ENCODE data around the gene LRRC25. TPM values are rescaled to one million over a fixed set of nuclear protein-coding genes. Genes with fewer than 3 reads are reported as not detected.

LRRC25 gene
- polyA plus RNA-seq, 1 donor (not counting 4 experiments of a cell fraction or from before 2014, with no cell fraction given) = not detected

DNA sequence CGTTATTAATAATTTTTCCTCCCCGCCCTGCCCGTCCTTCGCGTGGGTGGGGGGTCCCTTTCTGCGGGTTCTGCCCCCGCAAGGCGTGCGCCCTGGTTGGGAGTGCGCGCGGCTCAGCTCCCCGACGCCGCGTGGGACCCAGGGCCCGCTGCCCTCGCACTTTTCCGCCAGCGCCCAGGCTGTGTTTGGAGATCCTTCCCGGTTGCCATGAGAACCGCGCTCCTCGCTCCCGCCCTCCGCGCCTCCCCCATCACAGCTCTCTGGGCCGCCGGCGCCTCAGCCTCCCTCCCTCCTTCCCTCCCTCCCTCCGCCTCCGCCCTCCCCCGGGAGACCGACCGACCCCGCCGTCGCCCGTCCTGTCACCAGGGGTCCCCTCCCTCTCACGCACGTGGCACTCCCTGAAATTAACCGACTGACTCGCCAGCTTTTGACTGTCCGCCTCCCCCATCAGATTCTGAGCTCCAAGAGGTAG, 19.4 kb upstream of the LRRC25 start:
- Histone ChIP-seq H3K79me2 (ENCODE audit: control insufficient read depth, insufficient read depth, low read length) (peaks cover 7% of the 10 kb centered on the region), H3K4me2 (ENCODE audit: control insufficient read depth, extremely low read depth, insufficient read depth, low read depth, low read length) (peak overlapping the region; percentile 90), H3K36me3 (ENCODE audit: control insufficient read depth in 2 of 2, extremely low read depth in 1 of 2, insufficient read depth in 2 of 2, low read length in 2 of 2) (no peaks in the 10 kb centered on the region), H4K20me1 (ENCODE audit: control insufficient read depth, extremely low read depth, insufficient read depth, low read length) (no peaks in the 10 kb centered on the region), H3K9me3 (ENCODE audit: control insufficient read depth, low read depth, low read length) (no peaks in the 10 kb centered on the region), H3K27me3 (ENCODE audit: control insufficient read depth, extremely low read depth, insufficient read depth, low read length) (no peaks in the 10 kb centered on the region), H3K27ac (ENCODE audit: control insufficient read depth, insufficient read depth, low read length) (peak overlapping the region; percentile 52), H2AFZ (ENCODE audit: control insufficient read depth, low read length) (peak overlapping the region; percentile 7), H3K4me1 (ENCODE audit: control insufficient read depth, extremely low read depth, insufficient read depth, low read length) (peaks cover 24% of the 10 kb centered on the region), H3K4me3 (ENCODE audit: control insufficient read depth in 2 of 3, extremely low read depth in 1 of 3, insufficient read depth in 2 of 3, low read depth in 1 of 3, low read length in 3 of 3) (peak overlapping the region; percentile 24 to 64 (median 53)), H3K9ac (ENCODE audit: control insufficient read depth, extremely low read depth, insufficient read depth, low read length) (peak overlapping the region; percentile 70), H3K9me1 (ENCODE audit: control insufficient read depth, extremely low read depth, insufficient read depth, low read length) (no peaks in the 10 kb centered on the region)
- dilution Hi-C loops (cut with MboI; ENCODE audit: extremely low pct_ligation_motif_present, low sequenced_read_pairs) = no loop called here
- no peak for TF ChIP-seq EZH2 (IDR thresholded peaks at IDR 0.05; ENCODE audit: low read length)
- TF ChIP-seq, protein P1, sequence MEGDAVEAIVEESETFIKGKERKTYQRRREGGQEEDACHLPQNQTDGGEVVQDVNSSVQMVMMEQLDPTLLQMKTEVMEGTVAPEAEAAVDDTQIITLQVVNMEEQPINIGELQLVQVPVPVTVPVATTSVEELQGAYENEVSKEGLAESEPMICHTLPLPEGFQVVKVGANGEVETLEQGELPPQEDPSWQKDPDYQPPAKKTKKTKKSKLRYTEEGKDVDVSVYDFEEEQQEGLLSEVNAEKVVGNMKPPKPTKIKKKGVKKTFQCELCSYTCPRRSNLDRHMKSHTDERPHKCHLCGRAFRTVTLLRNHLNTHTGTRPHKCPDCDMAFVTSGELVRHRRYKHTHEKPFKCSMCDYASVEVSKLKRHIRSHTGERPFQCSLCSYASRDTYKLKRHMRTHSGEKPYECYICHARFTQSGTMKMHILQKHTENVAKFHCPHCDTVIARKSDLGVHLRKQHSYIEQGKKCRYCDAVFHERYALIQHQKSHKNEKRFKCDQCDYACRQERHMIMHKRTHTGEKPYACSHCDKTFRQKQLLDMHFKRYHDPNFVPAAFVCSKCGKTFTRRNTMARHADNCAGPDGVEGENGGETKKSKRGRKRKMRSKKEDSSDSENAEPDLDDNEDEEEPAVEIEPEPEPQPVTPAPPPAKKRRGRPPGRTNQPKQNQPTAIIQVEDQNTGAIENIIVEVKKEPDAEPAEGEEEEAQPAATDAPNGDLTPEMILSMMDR (optimal IDR thresholded peaks at IDR 0.05 in 1 of 3, IDR thresholded peaks at IDR 0.05 in 1 of 3, conservative IDR thresholded peaks at IDR 0.05 in 1 of 3; ENCODE audit: extremely low read depth in 1 of 3, insufficient read depth in 2 of 3, low read length in 3 of 3) = no peak
- DNase-seq (ENCODE audit: low read depth, low spot score) (no peak), FAIRE-seq (no peak)

DNA sequence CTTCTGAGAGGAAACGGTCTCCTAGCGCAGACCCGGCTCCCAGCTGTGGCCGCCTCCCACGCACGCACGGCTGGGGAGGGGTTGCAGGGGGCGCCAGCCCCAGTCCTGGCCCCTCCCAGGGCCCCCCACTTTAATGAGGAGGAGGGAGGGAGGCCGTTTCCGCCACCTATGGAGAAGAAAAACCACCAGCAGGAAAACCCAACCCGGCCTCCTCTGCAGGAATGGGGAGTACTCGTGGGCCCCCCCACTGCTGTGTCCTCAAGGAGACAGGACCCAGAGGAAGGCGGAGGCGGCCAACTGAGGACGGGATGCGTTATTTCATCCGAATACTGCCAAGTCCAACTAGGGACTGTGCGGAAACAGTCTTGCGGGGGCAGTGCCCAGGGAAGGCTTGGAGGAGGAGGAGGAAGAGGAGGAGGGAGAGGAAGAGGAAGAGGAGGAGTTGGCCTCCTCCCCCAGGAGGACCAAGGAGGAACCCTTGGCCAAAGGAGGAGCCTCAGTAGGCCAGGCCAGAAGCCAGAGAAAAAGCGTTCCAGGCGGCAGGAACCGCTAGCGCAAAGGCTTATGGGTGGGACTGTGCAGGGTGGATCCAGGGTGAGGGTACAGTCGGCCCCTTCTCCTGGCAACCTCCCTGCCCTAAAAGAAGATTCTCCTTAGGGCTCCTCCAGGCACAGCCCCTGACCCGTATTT, 17.9 kb upstream of the LRRC25 start:
- Histone ChIP-seq H3K9me3 (ENCODE audit: control insufficient read depth, low read depth, low read length) (no peaks in the 10 kb centered on the region), H2AFZ (ENCODE audit: control insufficient read depth, low read length) (peak overlapping the region; percentile 37), H3K4me3 (ENCODE audit: control insufficient read depth in 2 of 3, extremely low read depth in 1 of 3, insufficient read depth in 2 of 3, low read depth in 1 of 3, low read length in 3 of 3) (no peak overlapping the region), H4K20me1 (ENCODE audit: control insufficient read depth, extremely low read depth, insufficient read depth, low read length) (no peaks in the 10 kb centered on the region), H3K9me1 (ENCODE audit: control insufficient read depth, extremely low read depth, insufficient read depth, low read length) (no peaks in the 10 kb centered on the region), H3K4me2 (ENCODE audit: control insufficient read depth, extremely low read depth, insufficient read depth, low read depth, low read length) (peak overlapping the region; percentile 24), H3K27ac (ENCODE audit: control insufficient read depth, insufficient read depth, low read length) (no peak overlapping the region), H3K79me2 (ENCODE audit: control insufficient read depth, insufficient read depth, low read length) (peaks cover 2% of the 10 kb centered on the region), H3K9ac (ENCODE audit: control insufficient read depth, extremely low read depth, insufficient read depth, low read length) (no peak overlapping the region), H3K4me1 (ENCODE audit: control insufficient read depth, extremely low read depth, insufficient read depth, low read length) (peaks cover 24% of the 10 kb centered on the region), H3K27me3 (ENCODE audit: control insufficient read depth, extremely low read depth, insufficient read depth, low read length) (no peaks in the 10 kb centered on the region), H3K36me3 (ENCODE audit: control insufficient read depth in 2 of 2, extremely low read depth in 1 of 2, insufficient read depth in 2 of 2, low read length in 2 of 2) (no peaks in the 10 kb centered on the region)
- FAIRE-seq = no peak
- TF ChIP-seq, protein P1 (optimal IDR thresholded peaks at IDR 0.05 in 1 of 3, IDR thresholded peaks at IDR 0.05 in 1 of 3, conservative IDR thresholded peaks at IDR 0.05 in 1 of 3; ENCODE audit: extremely low read depth in 1 of 3, insufficient read depth in 2 of 3, low read length in 3 of 3) = no peak
- TF ChIP-seq EZH2 (IDR thresholded peaks at IDR 0.05; ENCODE audit: low read length) = no peak
- DNase-seq (ENCODE audit: low read depth, low spot score) = no peak
- dilution Hi-C loops (cut with MboI; ENCODE audit: extremely low pct_ligation_motif_present, low sequenced_read_pairs) = no loop called here

All from keratinocyte (primary cell).